Dedifferentiated amniotic fluid mesenchymal stem cell (primary cell): Measurements from ENCODE around the gene PRKAG2.
"Not testable (repeated sequence)": the region's sequence is repeated elsewhere in the genome, so short reads cannot be mapped to it uniquely, and the experiment has no call there.

Experiments
- DNase-seq: peaks from one replicate; pipeline ENCODE4 v3.0.0-alpha.2; 2016; ENCODE audit errors: extremely low spot score

PRKAG2 gene

DNA sequence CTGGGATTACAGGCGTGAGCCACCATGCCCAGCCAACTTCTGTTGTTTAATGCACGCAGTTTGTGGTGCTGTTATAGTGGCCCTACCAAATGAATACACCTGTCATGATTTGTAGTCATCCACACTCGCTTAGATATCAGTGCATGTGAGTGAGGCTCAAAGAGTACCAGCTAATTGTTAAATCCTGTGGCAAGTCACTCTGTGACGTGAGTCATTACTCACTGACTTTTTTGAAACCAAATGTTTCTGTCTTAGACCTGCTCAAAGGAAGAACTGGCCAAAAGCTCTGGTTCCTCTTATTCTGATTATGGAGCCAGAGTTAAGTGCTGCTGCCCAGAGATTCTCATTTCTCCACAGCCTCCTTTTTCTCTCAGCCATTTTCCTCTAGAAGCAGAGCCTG is 109.4 kb downstream of the PRKAG2 start:
- DNase-seq: no peak

DNA sequence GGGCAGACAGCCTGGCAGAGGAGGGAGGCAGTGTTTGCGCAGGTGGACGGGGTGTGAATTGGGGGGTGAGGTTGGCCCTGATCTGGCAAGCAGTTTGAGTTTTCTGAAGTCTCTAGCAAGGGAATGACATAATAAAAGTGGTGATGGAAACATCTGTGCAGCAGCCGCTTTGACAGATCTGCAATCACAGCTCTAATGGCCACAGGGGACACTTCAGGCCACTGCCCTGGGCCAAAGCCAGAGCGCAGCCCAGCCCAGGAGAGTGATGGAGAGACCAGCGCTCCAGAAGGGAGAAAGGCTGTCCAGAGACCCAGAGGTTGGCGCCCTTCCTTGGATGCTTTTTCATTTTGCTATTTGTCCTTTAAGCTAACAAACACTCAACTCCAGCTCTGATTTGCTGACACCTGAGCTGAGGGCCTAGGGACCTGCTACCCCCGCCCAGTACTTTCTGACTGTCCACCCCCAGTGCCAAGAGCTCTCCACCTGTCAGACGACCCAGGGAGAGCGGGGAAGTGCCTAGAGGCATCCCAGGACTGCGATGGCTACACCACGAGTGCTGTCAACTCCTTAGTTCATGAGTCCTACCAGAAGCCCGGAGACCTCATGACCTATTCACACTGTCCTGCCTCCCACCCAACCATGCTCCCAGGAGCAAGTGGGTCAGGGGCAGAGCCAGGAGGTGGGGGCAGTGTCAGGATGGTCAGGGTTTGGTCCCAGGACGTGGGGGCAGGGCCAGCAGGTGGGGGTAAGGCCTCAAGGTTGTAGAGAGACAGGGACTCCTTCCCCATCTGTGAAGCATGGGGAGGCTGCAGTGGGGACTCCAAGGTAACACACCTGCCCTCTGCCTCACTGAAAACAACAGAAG is 112.6 kb downstream of the PRKAG2 start:
- no peak for DNase-seq

DNA sequence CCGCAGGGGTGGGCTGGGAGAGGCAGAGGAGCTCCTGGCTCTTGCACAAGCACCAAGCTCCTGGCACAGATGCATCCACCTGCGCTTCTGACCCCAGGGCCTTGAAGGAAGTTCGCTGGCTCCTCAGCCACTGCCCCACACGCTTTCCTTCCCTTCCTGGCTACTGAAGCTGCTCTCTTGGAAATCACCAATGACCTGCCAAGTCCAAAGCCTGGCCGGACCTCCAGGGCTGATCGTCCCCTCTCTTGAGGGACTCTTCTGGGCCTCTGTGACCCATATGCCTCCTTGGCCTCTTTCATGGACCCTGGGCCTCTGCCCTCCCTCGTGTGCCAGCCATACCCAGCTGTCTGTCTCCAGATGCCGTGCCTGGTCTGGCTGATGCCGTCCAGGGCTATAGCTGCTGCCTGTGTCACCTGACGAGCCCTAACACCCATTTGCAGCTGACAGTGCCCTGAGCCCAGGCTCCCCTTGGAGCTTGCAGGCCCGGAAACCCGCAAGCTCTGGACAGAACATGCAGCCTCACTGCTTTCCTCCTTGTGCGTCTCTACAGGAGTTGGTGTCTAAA is 113.4 kb downstream of the PRKAG2 start:
- DNase-seq: no peak

DNA sequence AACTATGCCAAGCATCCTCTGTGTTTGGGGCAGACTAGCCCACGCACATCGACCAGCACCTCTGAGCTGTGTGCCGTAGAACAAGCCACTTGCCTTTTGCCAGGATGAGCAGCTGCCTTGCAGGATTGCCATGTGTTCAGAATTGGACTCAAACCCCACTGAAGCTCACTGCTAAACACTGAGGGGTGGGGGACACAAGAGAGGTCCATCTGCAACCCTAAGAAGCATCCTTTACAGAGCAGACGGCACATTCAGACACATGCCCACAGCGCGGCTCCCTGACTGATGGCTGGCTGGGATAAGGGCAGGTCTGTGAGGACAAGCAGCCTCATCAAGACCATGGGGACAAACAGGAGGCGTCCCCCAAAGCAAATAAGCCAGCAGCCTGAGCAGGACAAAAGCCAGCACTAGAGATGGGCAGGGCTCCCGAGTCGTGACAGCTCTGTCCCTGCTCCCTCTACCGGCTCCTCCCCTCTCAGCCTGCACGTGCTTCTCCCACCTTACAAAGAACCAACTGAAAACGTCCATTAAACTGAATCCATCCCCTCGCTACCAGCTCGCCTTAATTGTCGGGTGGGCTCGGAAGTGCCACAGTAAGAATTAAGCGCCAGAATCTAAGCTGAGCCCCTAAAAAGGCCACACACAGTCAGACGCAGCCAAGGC is 114.2 kb downstream of the PRKAG2 start:
- DNase-seq: no peak

DNA sequence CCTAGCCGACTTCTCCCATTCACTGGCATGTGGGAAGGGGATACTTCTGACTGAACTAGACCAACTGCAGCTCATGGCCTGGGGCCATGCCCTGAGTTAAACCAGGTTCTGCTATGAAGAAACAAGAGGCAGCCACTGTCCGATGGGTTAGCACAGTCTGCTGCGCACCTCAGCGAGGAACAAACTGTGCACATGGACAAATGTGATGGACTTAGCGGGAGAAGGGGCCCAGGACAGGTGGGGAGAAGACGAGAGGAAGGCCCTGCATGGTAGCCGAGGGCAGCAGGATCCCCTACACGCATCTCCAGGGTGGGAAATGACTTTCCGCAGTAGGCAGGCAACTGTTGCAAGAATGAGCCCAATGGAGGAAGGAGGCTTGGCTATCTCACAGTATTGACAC is 115.0 kb downstream of the PRKAG2 start:
- DNase-seq: no peak

DNA sequence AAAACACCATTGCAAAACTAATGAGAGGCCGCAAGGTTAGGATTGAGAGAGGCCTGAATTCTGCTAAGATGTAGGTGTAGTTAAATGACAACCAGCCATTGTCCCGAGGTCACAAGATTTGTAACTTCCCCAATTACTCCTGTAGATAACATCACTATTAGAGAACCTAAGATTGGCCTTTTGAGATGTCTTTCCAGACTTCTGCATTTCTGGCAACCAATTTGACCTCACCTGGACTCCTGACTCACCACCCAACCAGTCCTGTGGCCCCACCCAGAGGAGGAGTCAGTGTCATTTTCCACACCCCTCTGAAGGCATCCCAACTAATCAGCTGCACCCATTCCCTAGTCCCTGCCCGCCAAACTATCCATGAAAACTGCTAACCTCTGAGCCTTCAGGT is 115.7 kb downstream of the PRKAG2 start:
- DNase-seq: no peak

DNA sequence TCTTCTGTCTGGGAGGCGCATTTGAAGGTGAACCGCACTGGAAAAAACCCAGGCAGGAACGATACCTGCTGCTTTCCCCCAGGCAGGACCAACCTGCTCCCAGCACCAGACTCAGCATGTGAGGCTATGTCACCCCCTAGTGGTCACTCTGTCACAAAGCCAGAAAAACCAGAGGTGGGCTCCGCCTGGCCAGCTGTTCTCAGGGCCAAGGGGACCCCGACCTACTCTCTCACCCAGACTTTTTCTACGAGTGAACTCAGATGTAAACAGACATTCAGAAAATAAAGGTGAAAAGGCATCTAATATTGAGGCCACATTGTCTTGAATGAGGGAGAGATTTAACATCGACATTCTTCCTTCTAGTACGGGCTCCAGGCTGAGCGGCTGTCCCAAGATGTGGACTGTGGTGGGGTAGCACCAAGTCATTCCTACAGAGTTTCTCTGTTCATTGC is 117.3 kb downstream of the PRKAG2 start:
- peak; percentile 47 for DNase-seq

DNA sequence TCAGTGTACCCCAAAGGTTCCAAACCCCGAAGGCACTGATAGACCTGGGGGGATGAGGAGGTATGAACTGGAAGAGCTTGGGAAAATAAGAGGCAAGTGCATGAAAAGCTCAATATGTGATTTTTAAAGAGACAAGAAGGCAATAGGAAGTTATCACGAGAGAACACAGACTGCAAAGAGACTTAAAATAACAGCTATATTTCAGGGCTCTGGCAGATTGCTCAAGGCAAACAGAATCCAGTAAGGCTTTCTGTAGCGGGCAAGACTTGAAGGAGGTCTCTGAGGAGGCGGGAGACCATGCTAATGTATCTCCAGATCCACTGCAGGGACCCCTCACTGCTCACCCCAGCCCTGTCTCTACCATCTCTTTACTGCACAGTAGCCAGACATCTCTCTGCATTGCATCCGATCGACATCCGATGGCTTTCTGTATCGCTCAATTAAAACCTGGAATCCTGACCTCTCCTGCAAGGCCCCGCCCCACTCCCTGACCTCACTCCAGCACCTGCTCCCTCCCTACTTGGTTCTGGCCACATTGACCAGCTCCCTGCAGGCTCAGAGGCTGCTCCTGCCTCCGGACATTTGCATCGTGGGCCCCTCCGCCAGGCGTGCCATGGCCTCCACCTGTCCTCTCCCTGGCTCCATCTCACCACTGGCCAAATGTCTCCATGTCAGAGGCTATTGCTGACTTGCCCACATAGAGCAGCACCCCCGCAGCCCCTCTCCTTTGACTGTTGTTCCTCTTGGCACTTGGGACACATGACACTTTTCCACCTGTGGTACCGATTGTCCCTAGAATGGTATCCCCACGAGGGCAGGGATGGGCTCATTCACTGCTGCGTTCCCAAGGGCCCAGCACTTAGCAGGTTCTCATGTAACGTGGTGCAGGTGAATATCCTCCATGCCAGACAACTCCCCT is 118.0 kb downstream of the PRKAG2 start:
- no peak for DNase-seq

DNA sequence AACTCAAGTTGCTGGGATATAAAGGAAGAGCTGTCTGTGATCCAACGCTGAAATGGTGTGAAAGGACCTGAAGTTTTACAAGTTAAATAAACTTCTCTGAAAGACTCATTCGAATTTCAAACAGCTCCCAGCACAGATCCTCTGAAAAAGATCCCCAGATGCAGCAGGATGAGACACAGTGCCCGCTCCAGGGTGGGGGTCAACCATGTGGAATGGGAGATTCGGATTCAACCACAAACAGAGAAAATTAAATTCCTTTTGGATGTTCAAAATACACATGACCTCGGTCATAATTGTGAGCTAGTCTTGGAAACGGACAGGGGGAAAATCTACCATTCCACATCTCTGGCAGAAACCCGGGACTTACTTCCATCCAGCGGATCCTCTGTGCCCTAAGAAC is 119.6 kb downstream of the PRKAG2 start:
- no peak for DNase-seq

DNA sequence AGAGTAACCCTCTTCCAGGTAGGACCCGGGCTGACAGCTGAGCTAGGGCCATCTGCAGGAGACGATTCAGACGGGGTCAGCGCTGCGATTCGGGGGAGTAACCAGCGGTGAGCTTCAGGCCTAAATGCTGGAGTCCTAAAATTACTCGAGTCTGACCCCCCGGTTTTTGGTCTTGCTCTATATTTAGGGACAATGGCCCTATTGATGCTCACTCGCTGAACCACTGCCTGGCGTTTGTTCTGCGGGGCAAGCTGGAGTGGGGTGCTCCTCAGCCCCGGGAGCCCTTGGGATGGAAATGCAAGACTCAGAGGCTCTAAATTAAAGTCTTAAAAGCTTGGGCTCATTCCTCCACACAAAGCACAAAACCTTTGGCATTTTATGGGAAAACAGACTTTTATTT is 120.0 kb downstream of the PRKAG2 start:
- no peak for DNase-seq

DNA sequence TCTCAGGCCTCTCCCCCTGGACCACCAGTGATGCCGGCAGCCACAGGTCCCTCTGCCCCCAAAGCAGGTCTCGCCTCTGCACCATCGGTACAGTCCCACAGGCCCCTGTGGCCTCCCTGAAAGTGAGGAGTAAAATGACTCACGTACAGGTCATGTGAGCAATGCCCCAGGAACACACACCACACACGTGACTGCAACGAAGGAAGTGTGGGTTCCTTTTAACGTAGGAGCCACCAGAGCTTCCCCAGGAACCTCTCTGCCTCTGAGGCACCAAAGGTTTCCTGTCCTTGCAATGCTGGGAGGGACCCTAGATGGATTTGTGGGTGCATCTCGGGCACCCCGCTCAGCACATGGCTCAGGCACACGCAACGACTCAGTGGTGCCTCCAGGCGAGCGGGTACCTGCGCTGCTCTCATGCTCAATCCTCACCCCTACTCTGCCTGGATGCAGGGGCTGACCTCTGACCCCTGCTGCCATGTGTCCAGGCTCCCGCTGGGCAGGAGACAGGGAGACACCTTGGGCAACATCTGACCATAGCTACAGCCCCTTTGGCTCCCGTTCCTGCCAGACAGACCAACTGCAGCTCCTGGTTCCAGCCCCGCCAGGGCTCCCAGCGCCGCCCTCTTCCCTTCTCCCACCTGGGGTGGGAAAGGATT is 120.7 kb downstream of the PRKAG2 start:
- DNase-seq: no peak

DNA sequence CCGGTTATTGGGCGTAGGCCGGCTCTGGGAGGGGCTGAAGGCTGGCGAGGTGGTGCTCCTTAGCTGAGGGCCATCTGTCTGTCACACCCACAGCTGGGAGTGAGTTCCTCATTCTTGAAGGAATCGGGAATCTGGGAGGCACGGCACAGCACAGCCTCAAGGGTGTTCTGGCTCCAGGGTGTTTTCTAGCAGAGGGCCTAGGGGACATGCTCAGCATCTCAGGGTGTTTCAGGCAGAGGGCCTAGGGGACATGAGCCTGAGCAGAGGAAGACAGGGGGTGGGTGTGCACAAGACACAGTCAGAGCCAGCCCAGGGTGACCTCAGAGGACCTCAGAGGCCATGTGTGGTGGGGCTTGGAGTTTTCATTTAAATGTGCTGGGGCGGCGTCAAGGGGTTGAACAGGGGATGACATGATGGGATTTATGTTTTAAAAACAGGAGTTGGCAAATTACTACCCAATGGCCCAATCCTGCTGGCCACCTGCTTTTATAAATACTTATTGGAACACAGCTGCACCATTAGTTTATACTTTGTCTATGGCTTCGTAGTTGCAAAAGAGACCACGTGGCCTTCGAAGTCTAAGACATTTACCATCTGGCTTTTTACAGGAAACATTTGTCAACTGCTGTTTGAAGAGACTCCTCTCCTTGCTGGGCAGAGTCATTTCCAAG is 121.6 kb downstream of the PRKAG2 start:
- no peak for DNase-seq

DNA sequence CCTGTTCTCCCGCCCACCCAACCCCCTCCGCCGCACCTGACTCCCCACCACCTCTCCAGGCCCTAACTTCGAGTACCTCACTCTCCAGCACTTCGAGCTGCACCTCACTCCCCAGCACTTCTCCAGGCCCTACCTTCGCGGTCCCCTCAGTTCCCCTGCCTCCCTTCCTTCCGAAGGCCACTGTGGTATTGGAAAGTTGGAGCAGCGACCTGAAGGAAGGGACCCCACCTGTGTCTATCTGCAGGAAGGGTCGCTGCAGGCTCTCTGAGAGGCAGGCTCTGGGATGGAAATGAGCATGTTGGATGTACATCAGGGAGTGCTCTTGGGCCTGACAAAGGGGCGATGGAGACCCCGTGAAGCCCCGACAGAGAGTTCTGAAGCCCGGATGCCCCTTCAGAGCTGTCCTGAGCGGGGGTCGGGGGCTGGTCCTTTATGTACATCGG is 122.2 kb downstream of the PRKAG2 start:
- no peak for DNase-seq

DNA sequence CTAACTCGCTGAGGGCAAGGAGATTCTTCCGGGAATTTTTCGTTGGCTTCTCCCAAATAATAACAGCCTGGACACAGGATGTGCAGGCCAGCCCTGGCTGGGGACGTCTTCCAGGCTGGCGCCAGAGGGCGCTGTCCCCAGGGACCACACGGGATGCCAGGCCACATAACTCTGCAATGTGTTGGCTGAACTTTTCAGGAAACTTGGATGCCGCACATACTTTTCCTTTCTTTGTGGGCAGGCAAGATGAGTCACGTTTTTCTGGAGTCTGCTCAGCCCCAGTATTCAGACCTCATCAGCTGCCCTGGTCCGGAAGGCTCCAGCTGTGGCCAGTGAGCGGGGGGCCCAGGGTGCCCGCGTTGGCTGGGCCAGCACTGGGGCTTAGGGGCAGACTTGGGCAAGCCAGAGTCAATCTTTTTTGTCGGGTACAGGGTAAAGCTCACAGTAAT is 122.7 kb downstream of the PRKAG2 start:
- DNase-seq: peak; percentile 99

DNA sequence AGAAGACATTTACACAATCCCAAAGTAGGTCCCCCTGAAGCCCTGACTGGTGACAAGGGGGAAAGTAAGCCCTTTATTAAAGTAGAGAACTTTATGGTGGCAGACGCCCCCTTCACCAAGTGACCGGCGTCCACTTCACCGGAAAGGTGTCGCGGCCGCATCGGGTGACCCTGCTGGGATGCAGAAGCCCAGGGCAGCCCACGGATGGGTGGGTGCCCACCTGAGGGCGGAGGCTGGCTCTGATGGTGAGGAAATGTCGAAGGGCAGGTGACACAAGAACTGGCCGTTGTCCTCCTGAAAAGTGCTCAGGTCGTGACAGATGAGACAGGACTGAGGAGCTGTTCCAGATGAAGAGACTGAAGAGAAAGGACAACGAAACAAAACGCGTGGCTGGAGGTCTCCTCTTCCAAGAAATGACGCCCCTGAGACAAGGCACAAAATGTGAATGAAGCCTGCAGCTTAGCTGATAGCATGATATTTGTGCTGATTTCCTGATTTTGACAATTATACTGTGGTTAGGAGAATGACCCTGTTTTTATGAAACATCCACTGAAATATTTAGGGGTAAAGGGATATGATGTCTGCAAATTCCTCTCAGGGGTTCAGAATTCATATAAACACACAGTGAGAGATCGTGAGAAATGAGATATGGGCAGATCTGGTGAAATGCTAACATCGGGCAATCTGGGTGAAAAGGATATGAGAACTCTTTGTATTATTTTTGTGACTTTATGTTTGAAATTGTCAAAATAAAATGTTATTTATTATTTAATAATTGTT is 123.9 kb downstream of the PRKAG2 start:
- no peak for DNase-seq

DNA sequence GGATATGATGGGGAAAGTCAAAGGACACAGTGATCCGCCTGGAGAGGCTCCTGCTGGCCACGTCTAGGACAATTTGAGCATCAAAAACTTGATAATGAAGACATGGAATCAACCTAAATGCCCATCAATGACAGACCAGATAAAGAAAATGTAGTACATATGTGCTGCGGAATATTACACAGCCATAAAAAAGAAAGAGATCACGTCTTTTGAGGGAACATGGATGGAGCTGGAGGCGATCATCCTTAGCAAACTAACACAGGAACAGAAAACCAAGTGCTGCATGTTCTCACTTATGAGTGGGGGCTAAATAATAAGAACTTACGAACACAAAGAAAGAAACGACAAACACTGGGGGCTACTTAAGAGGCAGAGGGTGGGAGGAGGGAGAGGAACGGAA is 124.9 kb downstream of the PRKAG2 start:
- DNase-seq: no peak

DNA sequence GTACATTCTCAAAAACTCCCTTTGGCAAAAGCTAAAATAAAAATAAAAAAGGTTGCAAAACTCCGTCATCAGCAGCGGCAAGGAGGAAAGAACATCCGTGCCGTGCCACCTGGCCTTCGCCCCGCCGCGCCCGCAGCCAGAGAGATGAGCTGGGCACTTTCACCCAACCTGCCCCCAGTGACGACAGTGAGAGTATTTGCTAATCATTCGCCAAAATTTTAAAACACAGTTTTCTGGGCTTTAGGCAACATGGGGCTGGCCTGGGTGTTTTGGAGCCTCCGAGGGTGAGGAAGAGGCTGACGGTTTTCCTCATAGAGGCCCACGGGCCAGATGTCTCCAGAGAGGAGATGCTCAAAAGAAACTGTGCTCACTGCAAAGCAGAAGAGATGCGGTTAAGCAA is 128.2 kb downstream of the PRKAG2 start:
- no peak for DNase-seq

DNA sequence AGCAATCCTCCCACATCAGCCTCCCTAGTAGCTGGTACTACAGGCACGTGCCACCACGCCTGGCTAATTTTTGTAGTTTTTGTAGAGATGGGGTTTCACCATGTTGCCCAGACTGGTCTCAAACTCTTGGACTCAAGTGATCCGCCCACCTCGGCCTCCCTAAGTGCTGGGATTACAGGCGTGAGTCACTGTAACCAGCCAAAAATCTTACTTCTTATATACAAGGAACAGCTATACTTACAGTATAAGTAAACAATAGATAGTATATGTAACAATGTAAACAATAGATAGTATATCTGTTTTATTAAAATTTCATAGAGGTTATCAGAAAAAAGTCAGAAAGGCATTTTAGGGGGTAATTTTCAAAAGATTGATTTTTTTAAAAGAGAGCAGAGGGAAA is 128.9 kb downstream of the PRKAG2 start:
- not testable (repeated sequence) for DNase-seq

DNA sequence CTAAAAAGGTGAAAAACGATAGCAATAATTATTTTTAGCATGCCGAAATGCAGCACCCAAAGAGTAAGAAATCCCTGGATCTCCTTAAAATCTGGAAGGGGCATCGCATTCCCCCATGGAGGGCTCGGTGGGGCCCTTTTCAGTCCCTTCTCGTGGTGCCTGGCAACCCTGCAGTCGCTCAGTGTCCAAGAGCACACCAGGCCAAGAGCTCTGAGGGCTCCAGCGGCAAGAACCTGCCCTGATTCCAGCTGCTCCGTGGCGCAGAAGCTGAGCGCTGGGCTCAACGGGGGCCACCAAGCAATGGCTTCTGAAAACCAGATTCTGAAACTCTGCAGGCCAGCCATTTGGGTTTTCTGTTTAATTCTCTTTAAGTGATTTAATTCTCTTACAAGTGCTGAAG is 131.2 kb downstream of the PRKAG2 start:
- DNase-seq: no peak
